Liver (tissue), 9 donors: Measurements from ENCODE around the gene HLA-DQB1. TPM values are rescaled to one million over a fixed set of nuclear protein-coding genes. Genes with fewer than 3 reads are reported as not detected.

Experiments used
- DNase-seq: peaks from one replicate; pipeline ENCODE4 v3.0.0-alpha.2; 2017; ENCODE audit warnings: low spot score
- H3K27ac ChIP-seq, 2 donors: one replicate each; pipeline ENCODE4 v1.7.0; 2013; ENCODE audit warnings: inconsistent platforms in 2 of 2, low read length in 2 of 2, control low read depth in 1 of 2, low read depth in 1 of 2, mild to moderate bottlenecking in 1 of 2
- H3K27me3 ChIP-seq, 4 donors: one replicate each; pipeline versions ENCODE4 v1.6.1 to v1.7.0; 2013; ENCODE audit warnings: low read length in 3 of 4, inconsistent platforms in 1 of 4, mild to moderate bottlenecking in 1 of 4, moderate library complexity in 1 of 4; ENCODE audit not compliant: control insufficient read depth in 4 of 4, insufficient read depth in 4 of 4
- H3K36me3 ChIP-seq, 4 donors: one replicate each; pipeline versions ENCODE4 v1.6.1 to v1.7.0; 2013; ENCODE audit warnings: low read length in 3 of 4, mild to moderate bottlenecking in 3 of 4, low read depth in 1 of 4, moderate library complexity in 1 of 4; ENCODE audit not compliant: control insufficient read depth in 4 of 4, insufficient read depth in 3 of 4
- H3K4me1 ChIP-seq, 4 donors: one replicate each; pipeline versions ENCODE4 v1.6.1 to v1.7.0; 2013; ENCODE audit warnings: low read length in 3 of 4, mild to moderate bottlenecking in 3 of 4, moderate library complexity in 1 of 4; ENCODE audit not compliant: control insufficient read depth in 4 of 4, insufficient read depth in 4 of 4
- H3K4me3 ChIP-seq, 3 donors: one replicate each; pipeline versions ENCODE4 v1.6.1 to v1.7.0; 2013; ENCODE audit warnings: low read length in 3 of 3, control low read depth in 1 of 3, low read depth in 1 of 3, mild to moderate bottlenecking in 1 of 3
- H3K9ac ChIP-seq, 2 donors: one replicate each; pipeline ENCODE4 v1.7.0; 2013; ENCODE audit warnings: low read length in 2 of 2, mild to moderate bottlenecking in 2 of 2, moderate library complexity in 2 of 2, control low read depth in 1 of 2, low read depth in 1 of 2
- H3K9me3 ChIP-seq, 4 donors: one replicate each; pipeline versions ENCODE4 v1.6.1 to v1.7.0; 2013; ENCODE audit warnings: low read length in 3 of 4; ENCODE audit not compliant: control insufficient read depth in 4 of 4
- ATF3 ChIP-seq: IDR thresholded peaks from 2 replicates; pipeline ENCODE4 v1.6.1; 2016; ENCODE audit warnings: antibody characterized with exemption
- CTCF ChIP-seq: fragments of 150-350 bp; IDR thresholded peaks from 2 replicates; pipeline ENCODE4 v1.5.1; 2017; ENCODE audit warnings: improper control_type of control experiment, low read depth, low read length; ENCODE audit not compliant: missing input control
- EGR1 ChIP-seq, 2 donors: IDR thresholded peaks; 2 replicates each; pipeline ENCODE4 v1.6.1; 2016 to 2018; ENCODE audit warnings: antibody characterized with exemption in 2 of 2, low read depth in 2 of 2
- FOXA1 ChIP-seq: IDR thresholded peaks from 2 replicates; pipeline ENCODE4 v1.6.1; 2016; ENCODE audit warnings: antibody characterized with exemption
- FOXA2 ChIP-seq: IDR thresholded peaks from 2 replicates; pipeline ENCODE4 v1.6.1; 2016; ENCODE audit warnings: antibody characterized with exemption
- HNF4A ChIP-seq, 2 donors: conservative IDR thresholded peaks; 2 replicates each; pipeline ENCODE4 v1.6.1; 2016; ENCODE audit warnings: antibody characterized with exemption in 2 of 2, mild to moderate bottlenecking in 2 of 2
- HNF4G ChIP-seq: IDR thresholded peaks from 2 replicates; pipeline ENCODE4 v1.6.1; 2016; ENCODE audit warnings: antibody characterized with exemption
- JUND ChIP-seq, 2 donors: IDR thresholded peaks; 2 replicates each; pipeline ENCODE4 v1.6.1; 2016; ENCODE audit warnings: antibody characterized with exemption in 2 of 2
- MAX ChIP-seq: IDR thresholded peaks from 2 replicates; pipeline ENCODE4 v1.6.1; 2016; ENCODE audit warnings: antibody characterized with exemption
- NR2F2 ChIP-seq: IDR thresholded peaks from 2 replicates; pipeline ENCODE4 v1.6.1; 2016; ENCODE audit warnings: antibody characterized with exemption
- RAD21 ChIP-seq, 2 donors: IDR thresholded peaks; 2 replicates each; pipeline ENCODE4 v1.6.1; 2016; ENCODE audit warnings: antibody characterized with exemption in 2 of 2, mild to moderate bottlenecking in 2 of 2
- REST ChIP-seq: IDR thresholded peaks from 2 replicates; pipeline ENCODE4 v1.6.1; 2016; ENCODE audit warnings: antibody characterized with exemption, mild to moderate bottlenecking
- SP1 ChIP-seq: IDR thresholded peaks from 2 replicates; pipeline ENCODE4 v1.6.1; 2018; ENCODE audit warnings: antibody characterized with exemption, mild to moderate bottlenecking
- TAF1 ChIP-seq: conservative IDR thresholded peaks from 2 replicates; pipeline ENCODE4 v1.6.1; 2016; ENCODE audit warnings: antibody characterized with exemption, mild to moderate bottlenecking
- YY1 ChIP-seq: IDR thresholded peaks from 2 replicates; pipeline ENCODE4 v1.6.1; 2016; ENCODE audit warnings: antibody characterized with exemption, mild to moderate bottlenecking
- ZBTB33 ChIP-seq: IDR thresholded peaks from 2 replicates; pipeline ENCODE4 v1.6.1; 2016; ENCODE audit warnings: antibody characterized with exemption
- WGBS: extraction: QIAGEN DNeasy Blood & Tissue Kit; methylation state at CpG from one replicate; pipeline ENCODE4 v1.1.7; 2013; 5-methylcytosine and 5-hydroxymethylcytosine counted together
- polyA plus RNA-seq, 2 donors: library from polyadenylated mRNA; stranded (reverse) in 1 of 2; unstranded in 1 of 2; fragments of 200-250 nt in 1 of 2; fragments of >200 nt in 1 of 2; fragmentation: Nextera tagmentation in 1 of 2; extraction: Ambion mirVana in 1 of 2; gene quantifications; one replicate each; pipeline versions ENCODE4 v1.2.1 to v1.2.3, GENCODE V29; 2013 to 2015
- total RNA-seq, 2 donors: library from RNA; depleted of rRNA; stranded (reverse); fragments of >200 nt; gene quantifications; one replicate each; pipeline ENCODE4 v1.2.3, GENCODE V29; 2014
- donor health status: healthy.
- donor health status: healthy.
- donor health status: healthy.
- donor health status: healthy.
- donor health status: healthy.

The HLA-DQB1 gene
- total RNA-seq (10 to 100 TPM; 12.1 to 12.4 TPM), polyA plus RNA-seq (1 to 10 TPM; 1.9 to 2.4 TPM)

GRCh38 chr6:32666420-32667300, at the start of gene HLA-DQB1:
Gene HLA-DQB1 (minus strand): TSS chr6:32666657. CDS start chr6:32666607, 50 bp downstream.
- Histone ChIP-seq H3K27ac (peak within 1 kb of the TSS; percentile 42 to 63), H3K9ac (peak within 1 kb of the TSS in 1 of 2 donors; percentile 81), H3K4me1 (no peaks in the 10 kb centered on the region), H3K4me3 (peak within 1 kb of the TSS in 1 of 3 donors; percentile 30), H3K36me3 (no peaks in the 10 kb centered on the region), H3K27me3 (no peaks in the 10 kb centered on the region), H3K9me3 (no peaks in the 10 kb centered on the region)
- 18% methylated on average over 16 of the region's 16 CpGs for WGBS
- DNase-seq, result peak; percentile 42
- TF ChIP-seq YY1 (no peak), NR2F2 (no peak), EGR1 (IDR thresholded peaks at IDR 0.05; ENCODE audit: low read depth in 2 of 2) (no peak), ATF3 (no peak), CTCF (no peak), ZBTB33 (no peak), TAF1 (no peak), JUND (IDR thresholded peaks at IDR 0.05) (no peak), REST (no peak), FOXA1 (no peak), HNF4A (conservative IDR thresholded peaks at IDR 0.05) (no peak), RAD21 (IDR thresholded peaks at IDR 0.05) (no peak), MAX (no peak), FOXA2 (no peak), SP1 (no peak), HNF4G (no peak)
